Omental fat pad (tissue), 4 donors: ENCODE results near the gene NFKBIB. TPM values are rescaled to one million over a fixed set of nuclear protein-coding genes. Genes with fewer than 3 reads are reported as not detected.

ENCODE experiments used
- ATAC-seq: fragments of 150-250 bp; one replicate; pipeline ENCODE4 v1.9.1; 2016; ENCODE audit warnings: mild to moderate bottlenecking, moderate library complexity; ENCODE audit not compliant: low FRiP score
- DNase-seq: peaks from one replicate; pipeline ENCODE4 v3.0.0-alpha.2; 2019; ENCODE audit warnings: low spot score
- CTCF ChIP-seq, 3 donors: fragments of 450-650 bp; IDR thresholded peaks; one replicate each; pipeline ENCODE4 v1.5.1; 2016 to 2017; ENCODE audit warnings: antibody characterized with exemption in 3 of 3, mild to moderate bottlenecking in 3 of 3, moderate library complexity in 2 of 3
- total RNA-seq, 4 donors: library from RNA; depleted of rRNA; stranded (reverse); fragments of >200 nt; gene quantifications; one replicate each; pipeline ENCODE4 v1.1.0, GENCODE V29; 2016

Gene NFKBIB
- total RNA-seq, 4 donors from 2014 or later = 19.6 to 30.9 (median 22.7) TPM

- TF ChIP-seq CTCF (IDR thresholded peaks at IDR 0.05) = no peak
- DNase-seq (no peak), ATAC-seq (no peak)
These were observed 10.7 kb downstream of the NFKBIB start for GRCh38 chr19:38910488-38910887.

- no peak for TF ChIP-seq CTCF (IDR thresholded peaks at IDR 0.05)
- ATAC-seq = no peak
These were observed 11.7 kb downstream of the NFKBIB start for GRCh38 chr19:38911388-38912001.

GRCh38 chr19:38912600-38913514 is 13.1 kb downstream of the NFKBIB start:
- DNase-seq = no peak
- ATAC-seq = no peak
- no peak for TF ChIP-seq CTCF (IDR thresholded peaks at IDR 0.05)

More at GRCh38 chr19:38911388-38912001, 11.7 kb downstream of the NFKBIB start:
- no peak for DNase-seq

GRCh38 chr19:38913958-38914357 is 14.2 kb downstream of the NFKBIB start:
- DNase-seq (no peak), ATAC-seq (no peak)

GRCh38 chr19:38915329-38916321 is 15.9 kb downstream of the NFKBIB start:
- ATAC-seq (no peak), DNase-seq (no peak)
- TF ChIP-seq CTCF (IDR thresholded peaks at IDR 0.05) = no peak

More at GRCh38 chr19:38913958-38914357, 14.2 kb downstream of the NFKBIB start:
- no peak for TF ChIP-seq CTCF (IDR thresholded peaks at IDR 0.05)

- DNase-seq (no peak), ATAC-seq (no peak)
- TF ChIP-seq CTCF (IDR thresholded peaks at IDR 0.05) = no peak
These were observed 17.7 kb downstream of the NFKBIB start for GRCh38 chr19:38917516-38917915.
